ENCODE results near the gene GPR135. TPM values are rescaled to one million over a fixed set of nuclear protein-coding genes. Genes with fewer than 3 reads are reported as not detected.

Gene GPR135
- total RNA-seq, 8 experiments from 2014 or later: 1.8 to 15.5 (median 4.3) TPM

Other genes with a start within 250 kb of the GPR135 start
- gene L3HYPDH, start 19.0 kb upstream of the GPR135 start, total RNA-seq: 10 to 100 TPM in 7 of 8 experiments, 1 to 10 TPM in 1; 7.3 to 93.0 (median 35.3) TPM
- gene JKAMP, start 19.1 kb upstream of the GPR135 start, total RNA-seq: 10 to 100 TPM; 31.3 to 67.4 (median 49.2) TPM
- gene CCDC175, start 111.4 kb upstream of the GPR135 start, total RNA-seq: 1 to 10 TPM in 1 of 8 experiments, under 1 TPM in 2, not detected in 5; 0.11 to 1.3 (median 0.14) TPM

Measured in motor neuron (in vitro differentiated cells).